ENCODE data around the gene PIGM. TPM values are rescaled to one million over a fixed set of nuclear protein-coding genes. Genes with fewer than 3 reads are reported as not detected.

The PIGM gene
- total RNA-seq: 1 to 10 TPM; 5.9 to 6.4 TPM

GRCh38 chr1:160031365-160032164 lies at the start of gene PIGM:
PIGM (minus strand) TSS chr1:160031990; CDS start chr1:160031739, 251 bp downstream.
- peaks cover 3% of the 10 kb centered on the region for H3K27me3 Mint-ChIP-seq
- no peaks in the 10 kb centered on the region for H3K9me3 Mint-ChIP-seq
- ChIA-PET CTCF (interaction anchor here (1.0 to 3.6 kb wide), 8 partner anchors 10 to 104 kb away, joined by 3 to 20 read pairs (median 3); no protein-coding TSS in a partner anchor), POLR2A (interaction anchor here (0.8 kb wide), 1 partner anchor 13 kb away, joined by 3 read pairs; no protein-coding TSS in a partner anchor)
- peak within 1 kb of the TSS; percentile 96 for H3K4me3 Mint-ChIP-seq
- peaks cover 4% of the 10 kb centered on the region for H3K36me3 Mint-ChIP-seq (ENCODE audit: low read depth)
- H3K4me1 Mint-ChIP-seq: peaks cover 28% of the 10 kb centered on the region
- H3K27ac Mint-ChIP-seq: peak within 1 kb of the TSS; percentile 91
- DNase-seq: peak; percentile 97

GRCh38 chr1:160081261-160081936 lies 49.6 kb upstream of the PIGM start, which contains the start of gene KCNJ9:
KCNJ9 (plus strand) TSS chr1:160081538; CDS start chr1:160084031, 2,493 bp downstream.
- POLR2A ChIA-PET: no interaction called here
- Mint-ChIP-seq H3K36me3 (ENCODE audit: low read depth) (no peaks in the 10 kb centered on the region), H3K9me3 (no peaks in the 10 kb centered on the region), H3K27me3 (peaks cover 48% of the 10 kb centered on the region), H3K4me3 (no peak within 1 kb of the TSS), H3K4me1 (peaks cover 14% of the 10 kb centered on the region), H3K27ac (no peak within 1 kb of the TSS)
- CTCF ChIA-PET: interaction anchor here (0.6 to 1.0 kb wide), 4 partner anchors 18 to 895 kb away, joined by 3 to 4 read pairs (median 4); no protein-coding TSS in a partner anchor
- no peak for DNase-seq

GRCh38 chr1:160080381-160081100 lies 48.8 kb upstream of the PIGM start:
- Mint-ChIP-seq H3K27ac (no peak overlapping the region), H3K4me1 (peaks cover 13% of the 10 kb centered on the region), H3K27me3 (peaks cover 53% of the 10 kb centered on the region), H3K9me3 (no peaks in the 10 kb centered on the region), H3K36me3 (ENCODE audit: low read depth) (no peaks in the 10 kb centered on the region), H3K4me3 (no peak overlapping the region)
- DNase-seq: no peak
- CTCF ChIA-PET: interaction anchor here (0.7 to 3.0 kb wide), 3 partner anchors 13 to 896 kb away, joined by 4 to 29 read pairs (median 4); no protein-coding TSS in a partner anchor
- POLR2A ChIA-PET: no interaction called here

DNA sequence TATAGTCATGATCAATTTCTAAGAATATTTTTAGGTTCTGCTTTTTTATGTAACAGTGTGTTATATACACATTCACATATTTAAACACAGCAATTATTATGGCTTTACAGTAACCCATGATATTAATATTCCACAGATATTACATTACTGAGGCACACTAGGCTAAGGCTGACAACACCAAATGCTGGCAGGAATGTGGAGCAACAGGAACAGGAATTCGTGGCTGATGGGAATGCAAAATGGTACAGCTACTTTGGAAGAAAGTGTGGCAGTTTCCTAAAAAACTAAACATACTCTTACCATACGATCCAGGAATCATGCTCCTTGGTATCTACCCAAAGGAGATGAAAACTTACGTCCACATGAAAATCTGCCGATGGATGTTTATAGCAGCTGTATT lies 47.7 kb upstream of the PIGM start:
- peaks cover 7% of the 10 kb centered on the region for H3K4me1 Mint-ChIP-seq
- H3K4me3 Mint-ChIP-seq: no peak overlapping the region
- no peaks in the 10 kb centered on the region for H3K36me3 Mint-ChIP-seq (ENCODE audit: low read depth)
- DNase-seq: no peak
- POLR2A ChIA-PET: no interaction called here
- no peaks in the 10 kb centered on the region for H3K9me3 Mint-ChIP-seq
- CTCF ChIA-PET: interaction anchor here (0.8 to 4.5 kb wide), 16 partner anchors 8 to 158 kb away, joined by 3 to 33 read pairs (median 4); partner anchors contain the start of genes KCNJ10 and PIGM
- H3K27me3 Mint-ChIP-seq: peaks cover 59% of the 10 kb centered on the region
- H3K27ac Mint-ChIP-seq: no peak overlapping the region

DNA sequence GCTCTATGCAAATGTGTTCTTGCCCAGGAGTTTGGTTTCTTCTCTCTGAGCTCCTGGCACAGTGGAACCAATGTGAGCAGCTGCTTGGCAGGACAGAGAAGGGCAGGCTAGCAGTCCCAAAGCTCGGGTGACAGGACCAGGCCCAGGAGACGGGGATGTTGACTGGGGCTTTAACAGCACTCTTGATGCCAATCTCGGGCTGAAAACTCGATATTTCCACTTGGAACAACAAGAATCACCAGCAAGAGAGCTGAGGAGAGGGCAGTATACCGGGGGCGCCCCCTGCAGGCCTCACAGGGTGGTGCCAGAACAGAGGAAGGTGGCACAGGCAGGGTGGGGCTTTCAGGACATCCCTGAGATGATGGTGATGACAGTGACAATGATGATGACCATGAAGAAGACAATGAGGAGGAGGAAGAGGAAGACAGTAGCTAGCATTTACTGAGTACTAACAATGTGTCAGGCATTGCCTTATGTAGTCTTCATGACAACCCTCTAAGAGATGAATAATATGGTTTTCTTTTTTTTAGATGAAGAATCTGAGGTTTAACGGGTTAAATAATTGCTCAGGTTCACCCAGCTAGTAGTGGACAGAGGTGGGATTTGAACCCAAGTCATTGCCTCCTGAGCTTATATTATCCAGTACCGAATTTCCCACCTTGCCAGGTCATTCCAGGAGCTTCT lies 46.9 kb upstream of the PIGM start:
- peaks cover 59% of the 10 kb centered on the region for H3K27me3 Mint-ChIP-seq

GRCh38 chr1:160077486-160077885 lies 45.7 kb upstream of the PIGM start:
- peaks cover 2% of the 10 kb centered on the region for H3K4me1 Mint-ChIP-seq
- H3K4me3 Mint-ChIP-seq: no peak overlapping the region
- no peaks in the 10 kb centered on the region for H3K9me3 Mint-ChIP-seq
- ChIA-PET CTCF (interaction anchor here (2.1 to 4.5 kb wide), 7 partner anchors 10 to 47 kb away, joined by 7 to 33 read pairs (median 20); partner anchors contain the start of gene PIGM), POLR2A (no interaction called here)
- DNase-seq: no peak
- H3K27ac Mint-ChIP-seq: no peak overlapping the region
- H3K27me3 Mint-ChIP-seq: peaks cover 55% of the 10 kb centered on the region
- H3K36me3 Mint-ChIP-seq (ENCODE audit: low read depth): no peaks in the 10 kb centered on the region

More for the DNA sequence above, 46.9 kb upstream of the PIGM start:
- peak; percentile 65 for DNase-seq
- Mint-ChIP-seq H3K4me1 (peaks cover 2% of the 10 kb centered on the region), H3K36me3 (ENCODE audit: low read depth) (no peaks in the 10 kb centered on the region), H3K9me3 (no peaks in the 10 kb centered on the region), H3K4me3 (no peak overlapping the region), H3K27ac (no peak overlapping the region)
- CTCF ChIA-PET: interaction anchor here (0.7 to 4.5 kb wide), 23 partner anchors 8 to 299 kb away, joined by 3 to 33 read pairs (median 4); partner anchors contain the start of genes KCNJ10 and PIGM
- POLR2A ChIA-PET: no interaction called here

DNA sequence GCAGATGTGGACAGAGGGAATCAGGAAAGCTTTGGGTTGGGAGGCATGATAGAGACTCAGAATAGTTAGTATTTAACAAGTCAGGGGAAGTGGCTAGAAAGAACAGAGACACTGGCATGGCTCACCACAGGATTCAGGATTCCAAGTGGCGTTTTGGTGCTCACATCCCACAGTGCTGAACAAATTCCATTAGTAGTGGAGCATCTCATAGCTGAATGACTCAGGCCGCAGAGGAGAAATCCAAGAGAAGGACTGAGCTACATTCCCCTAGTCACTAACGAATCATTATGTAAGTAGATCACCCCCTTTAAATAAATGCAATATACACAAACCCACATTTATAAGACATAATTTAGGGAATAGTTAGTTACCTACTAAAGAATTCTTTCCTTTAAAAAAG lies 44.5 kb upstream of the PIGM start:
- CTCF ChIA-PET: interaction anchor here (0.7 to 4.5 kb wide), 4 partner anchors 11 to 41 kb away, joined by 3 to 32 read pairs (median 3); no protein-coding TSS in a partner anchor
- Mint-ChIP-seq H3K36me3 (ENCODE audit: low read depth) (no peaks in the 10 kb centered on the region), H3K27ac (no peak overlapping the region), H3K4me1 (peaks cover 9% of the 10 kb centered on the region), H3K9me3 (no peaks in the 10 kb centered on the region), H3K4me3 (no peak overlapping the region), H3K27me3 (peaks cover 55% of the 10 kb centered on the region)
- DNase-seq: no peak
- POLR2A ChIA-PET: no interaction called here

DNA sequence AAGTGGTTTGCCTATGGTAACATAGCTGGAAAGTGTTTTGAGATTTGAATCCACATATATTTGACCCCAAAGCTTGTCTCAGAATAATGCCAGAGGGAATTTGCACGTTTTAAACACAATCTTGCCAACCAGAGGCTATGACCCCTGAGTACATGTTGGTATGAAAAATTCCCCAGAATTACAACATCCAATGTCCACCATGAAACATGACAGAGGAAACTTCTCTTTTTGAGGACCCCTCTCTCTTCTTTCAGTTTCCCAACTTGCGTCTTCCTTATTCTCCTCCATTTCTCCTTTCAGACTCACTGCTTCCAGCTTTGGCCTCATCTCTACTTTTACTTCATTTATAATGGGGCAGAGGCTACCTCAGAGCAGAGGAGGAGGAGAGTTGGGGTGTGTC lies 44.0 kb upstream of the PIGM start:
- DNase-seq: no peak
- no peaks in the 10 kb centered on the region for H3K36me3 Mint-ChIP-seq (ENCODE audit: low read depth)
- H3K4me1 Mint-ChIP-seq: peaks cover 8% of the 10 kb centered on the region
- H3K27me3 Mint-ChIP-seq: peaks cover 53% of the 10 kb centered on the region
- H3K27ac Mint-ChIP-seq: no peak overlapping the region
- ChIA-PET CTCF (interaction anchor here (0.7 to 4.5 kb wide), 4 partner anchors 11 to 40 kb away, joined by 3 to 32 read pairs (median 3); no protein-coding TSS in a partner anchor), POLR2A (no interaction called here)
- no peak overlapping the region for H3K4me3 Mint-ChIP-seq
- no peaks in the 10 kb centered on the region for H3K9me3 Mint-ChIP-seq

GRCh38 chr1:160074865-160075264 lies 43.1 kb upstream of the PIGM start:
- POLR2A ChIA-PET: no interaction called here
- Mint-ChIP-seq H3K36me3 (ENCODE audit: low read depth) (no peaks in the 10 kb centered on the region), H3K27ac (no peak overlapping the region), H3K4me3 (no peak overlapping the region), H3K9me3 (no peaks in the 10 kb centered on the region), H3K27me3 (peaks cover 51% of the 10 kb centered on the region), H3K4me1 (peaks cover 15% of the 10 kb centered on the region)
- DNase-seq: no peak
- CTCF ChIA-PET: interaction anchor here (4.9 to 5.2 kb wide), 2 partner anchors 12 to 28 kb away, joined by 17 to 28 read pairs; no protein-coding TSS in a partner anchor

GRCh38 chr1:160071289-160071688 lies 39.5 kb upstream of the PIGM start:
- POLR2A ChIA-PET: no interaction called here

GRCh38 chr1:160070243-160071163 lies 38.7 kb upstream of the PIGM start:
- H3K4me1 Mint-ChIP-seq: peaks cover 18% of the 10 kb centered on the region
- H3K9me3 Mint-ChIP-seq: no peaks in the 10 kb centered on the region
- DNase-seq: peak; percentile 61
- no peak overlapping the region for H3K27ac Mint-ChIP-seq
- H3K4me3 Mint-ChIP-seq: peak overlapping the region; percentile 75
- H3K27me3 Mint-ChIP-seq: peaks cover 57% of the 10 kb centered on the region
- CTCF ChIA-PET: interaction anchor here (1.0 to 5.2 kb wide), 5 partner anchors 8 to 131 kb away, joined by 3 to 28 read pairs (median 4); no protein-coding TSS in a partner anchor
- POLR2A ChIA-PET: no interaction called here
- H3K36me3 Mint-ChIP-seq (ENCODE audit: low read depth): no peaks in the 10 kb centered on the region

More at GRCh38 chr1:160071289-160071688, 39.5 kb upstream of the PIGM start:
- Mint-ChIP-seq H3K4me1 (peaks cover 18% of the 10 kb centered on the region), H3K27me3 (peaks cover 55% of the 10 kb centered on the region), H3K4me3 (no peak overlapping the region), H3K36me3 (ENCODE audit: low read depth) (no peaks in the 10 kb centered on the region), H3K9me3 (no peaks in the 10 kb centered on the region), H3K27ac (no peak overlapping the region)
- CTCF ChIA-PET: interaction anchor here (1.5 to 5.2 kb wide), 5 partner anchors 16 to 41 kb away, joined by 3 to 28 read pairs (median 4); no protein-coding TSS in a partner anchor
- DNase-seq: no peak
